Endothelial cell of umbilical vein (primary cell): ENCODE results near the gene LST1. TPM values are rescaled to one million over a fixed set of nuclear protein-coding genes. Genes with fewer than 3 reads are reported as not detected.

Source experiments
- BruUV-seq: library from RNA; stranded (reverse); fragments of 400-500 nt; replicated peaks from 2 replicates; lab custom pipeline; 2021; lab: Mats Ljungman, UMichigan
- CTCF ChIA-PET: fragments of 300-600, 350-600 bp; sonication (Branson Sonifier 250); formaldehyde crosslinking; loops from one replicate; lab custom pipeline; 2021; ENCODE audit warnings: antibody characterized with exemption, inconsistent platforms; lab: Charles Lee
- POLR2A ChIA-PET: fragments of 300-600, 350-600 bp; sonication (Branson Sonifier 250); formaldehyde crosslinking; loops from one replicate; lab custom pipeline; 2021; ENCODE audit warnings: antibody characterized with exemption, inconsistent platforms; lab: Charles Lee
- DNase-seq: peaks from one replicate; pipeline ENCODE4 v3.0.0-alpha.2; 2011; ENCODE audit warnings: low read depth, low spot score
- FAIRE-seq: peaks from 2 replicates; lab custom pipeline; 2011; peaks lifted over from hg19 to GRCh38; lab: Jason Lieb, UNC
- H2AFZ ChIP-seq: 2 replicates; pipeline ENCODE4 v1.6.0; 2012; ENCODE audit warnings: low read depth, low read length, control low read depth, inconsistent platforms
- H3K27ac ChIP-seq: 2 replicates; pipeline ENCODE4 v1.5.1; 2011; ENCODE audit warnings: low read depth, mild to moderate bottlenecking, control low read depth, low read length, moderate library complexity; ENCODE audit not compliant: insufficient read depth
- H3K27me3 ChIP-seq, 2 experiments: 2 replicates each; pipeline versions ENCODE4 v1.6.0 to v1.6.1; 2011; ENCODE audit warnings: low read length in 2 of 2, mixed read lengths in 1 of 2; ENCODE audit not compliant: control insufficient read depth in 2 of 2, insufficient read depth in 2 of 2
- H3K36me3 ChIP-seq, 2 experiments: 2 replicates in 1 of 2; 3 replicates in 1 of 2; pipeline ENCODE4 v1.5.1; 2011; ENCODE audit warnings: low read length in 2 of 2, mild to moderate bottlenecking in 1 of 2, moderate library complexity in 1 of 2; ENCODE audit not compliant: control insufficient read depth in 2 of 2, insufficient read depth in 2 of 2; ENCODE audit errors: extremely low read depth in 1 of 2
- H3K4me1 ChIP-seq: 3 replicates; pipeline ENCODE4 v1.5.1; 2011; ENCODE audit warnings: mild to moderate bottlenecking, low read length; ENCODE audit not compliant: control insufficient read depth, insufficient read depth; ENCODE audit errors: extremely low read depth
- H3K4me2 ChIP-seq: 2 replicates; pipeline ENCODE4 v1.6.1; 2011; ENCODE audit warnings: low read length, control low read depth, mixed read lengths; ENCODE audit not compliant: insufficient read depth
- H3K4me3 ChIP-seq, 3 experiments: fragments of 200-600 bp in 1 of 3; sonication (generic), shearing (Covaris generic) in 1 of 3; replicated peaks in 1 of 3; 2 replicates each; pipeline ENCODE4 v1.5.1; 2011 to 2016; ENCODE audit warnings: control low read depth in 3 of 3, low read length in 3 of 3, mild to moderate bottlenecking in 2 of 3, inconsistent platforms in 1 of 3, low read depth in 1 of 3, moderate library complexity in 1 of 3; ENCODE audit not compliant: insufficient read depth in 1 of 3
- H3K79me2 ChIP-seq: 2 replicates; pipeline ENCODE4 v1.6.0; 2012; ENCODE audit warnings: low read length, inconsistent platforms; ENCODE audit not compliant: control insufficient read depth, insufficient read depth
- H3K9ac ChIP-seq: replicated peaks from 2 replicates; pipeline ENCODE3; 2011; ENCODE audit warnings: low read length, control low read depth; ENCODE audit not compliant: insufficient read depth; ENCODE audit errors: extremely low read depth
- H3K9me1 ChIP-seq: replicated peaks from 3 replicates; pipeline ENCODE4 v1.6.0; 2011; ENCODE audit warnings: mild to moderate bottlenecking, low read length; ENCODE audit not compliant: control insufficient read depth, insufficient read depth; ENCODE audit errors: extremely low read depth
- H3K9me3 ChIP-seq: replicated peaks from 2 replicates; pipeline ENCODE4 v1.5.1; 2012; ENCODE audit warnings: low read length, inconsistent platforms; ENCODE audit not compliant: control insufficient read depth, insufficient read depth
- H4K20me1 ChIP-seq: replicated peaks from 2 replicates; pipeline ENCODE3; 2011; ENCODE audit warnings: mild to moderate bottlenecking, low read length; ENCODE audit not compliant: control insufficient read depth, insufficient read depth; ENCODE audit errors: extremely low read depth
- EZH2 ChIP-seq: IDR thresholded peaks from 2 replicates; pipeline ENCODE4 v1.6.1; 2012; ENCODE audit warnings: borderline replicate concordance, low read depth, mild to moderate bottlenecking, moderate library complexity, low read length, inconsistent platforms; ENCODE audit not compliant: severe bottlenecking
- FOS ChIP-seq: IDR thresholded peaks from 2 replicates; pipeline ENCODE4 v1.6.1; 2011; ENCODE audit warnings: mild to moderate bottlenecking, low read length, moderate library complexity, borderline replicate concordance; ENCODE audit not compliant: insufficient read depth
- GATA2 ChIP-seq: IDR thresholded peaks from 2 replicates; pipeline ENCODE4 v1.7.0; 2011; ENCODE audit warnings: low read depth, mild to moderate bottlenecking, moderate library complexity, mixed read lengths, low read length; ENCODE audit not compliant: insufficient read length, insufficient read depth
- JUN ChIP-seq: IDR thresholded peaks from 2 replicates; pipeline ENCODE4 v1.6.1; 2011; ENCODE audit warnings: borderline replicate concordance, low read depth; ENCODE audit not compliant: insufficient read length, insufficient read depth
- MYC ChIP-seq: IDR thresholded peaks from one replicate; pipeline ENCODE4 v1.6.1; 2011; ENCODE audit warnings: mild to moderate bottlenecking, low read depth, low read length
- POLR2A ChIP-seq: IDR thresholded peaks from 2 replicates; pipeline ENCODE4 v1.6.1; 2012; ENCODE audit warnings: low read depth, mild to moderate bottlenecking, control low read depth, low read length
- POLR2AphosphoS5 ChIP-seq: IDR thresholded peaks from 2 replicates; pipeline ENCODE4 v1.6.1; 2012; ENCODE audit warnings: low read depth, mild to moderate bottlenecking, control low read depth, low read length, moderate library complexity; ENCODE audit not compliant: insufficient read depth
- dilution Hi-C: fragments of 300-500 bp; cut with MboI; formaldehyde crosslinking; loops from one replicate; pipeline ENCODE4 v1.15.0; 2019; ENCODE audit warnings: low sequenced_read_pairs; ENCODE audit not compliant: extremely low pct_ligation_motif_present
- intact Hi-C: fragments of 100-400 bp; cut with micrococcal nuclease; formaldehyde crosslinking; loops from one replicate; pipeline ENCODE4 v1.10.0; 2022
- polyA plus RNA-seq, 4 experiments: library from polyadenylated mRNA; depleted of rRNA in 3 of 4; stranded (reverse) in 3 of 4; unstranded in 1 of 4; fragments of >200 nt; gene quantifications; 2 replicates each; pipeline versions ENCODE4 v1.2.1 to v1.2.3, GENCODE V29; 2011 to 2012; ENCODE audit warnings: missing spikeins in 1 of 4
- total RNA-seq: library from RNA; stranded (reverse); gene quantifications from 2 replicates; pipeline ENCODE4 v1.2.3, GENCODE V29; 2021
- TF ChIP-seq, protein P1 (sequence below), 2 donors: IDR thresholded peaks; 1 replicate in 1 of 2; 2 replicates in 1 of 2; pipeline ENCODE4 v1.5.1; 2011; ENCODE audit warnings: low read length in 2 of 2, mild to moderate bottlenecking in 2 of 2, moderate library complexity in 2 of 2, control low read depth in 1 of 2, inconsistent platforms in 1 of 2, low read depth in 1 of 2; ENCODE audit not compliant: insufficient read depth in 1 of 2; ENCODE audit errors: extremely low read depth in 1 of 2
- TF ChIP-seq, protein P2 (sequence below): IDR thresholded peaks from 2 replicates; pipeline ENCODE4 v1.6.1; 2011; ENCODE audit not compliant: insufficient read depth, insufficient read length

LST1 gene
- total and polyA plus RNA-seq, 2 donors (not counting 3 experiments of a cell fraction or from before 2014, with no cell fraction given): 1.00 to 1.8 TPM

DNA sequence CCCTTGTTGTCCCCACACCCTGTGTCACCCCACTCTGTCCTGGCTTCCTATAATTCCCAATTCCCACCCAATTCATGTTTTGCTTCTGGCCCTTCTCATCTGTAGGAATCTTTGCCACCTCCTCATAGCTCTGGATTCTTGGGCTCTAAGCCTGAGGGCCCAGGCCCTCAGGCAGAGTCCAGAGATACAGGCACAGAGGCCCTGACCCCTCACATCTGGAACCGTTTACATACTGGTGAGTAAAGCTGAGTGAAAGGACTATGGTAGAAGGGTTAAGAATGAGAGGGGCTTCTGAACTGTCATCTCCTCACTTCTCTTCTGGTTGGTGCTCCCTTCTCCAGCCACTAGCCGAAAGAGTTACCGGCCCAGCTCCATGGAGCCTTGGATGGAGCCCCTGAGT is 48.1 kb downstream of the LST1 start:
- Histone ChIP-seq H3K27ac (no peak overlapping the region), H3K36me3 (peaks cover 45 to 82% of the 10 kb centered on the region in 2 experiments), H4K20me1 (peaks cover 3% of the 10 kb centered on the region), H3K9ac (no peak overlapping the region), H3K4me2 (no peak overlapping the region), H2AFZ (no peak overlapping the region), H3K9me1 (no peaks in the 10 kb centered on the region), H3K4me3 (no peak overlapping the region), H3K79me2 (peaks cover 17% of the 10 kb centered on the region), H3K27me3 (no peaks in the 10 kb centered on the region), H3K9me3 (no peaks in the 10 kb centered on the region), H3K4me1 (no peaks in the 10 kb centered on the region)
- DNase-seq: no peak
- TF ChIP-seq POLR2AphosphoS5: no peak
- ChIA-PET POLR2A (interaction anchor here (1.0 kb wide), 1 partner anchor 12 kb away, joined by 4 read pairs; no protein-coding TSS in a partner anchor), CTCF (interaction anchor here (1.3 kb wide), 1 partner anchor 184 kb away, joined by 3 read pairs; no protein-coding TSS in a partner anchor)
- FAIRE-seq: no peak
- BruUV-seq: no TSS peak
- dilution Hi-C loops (no loop called here), intact Hi-C loops (no loop called here)

DNA sequence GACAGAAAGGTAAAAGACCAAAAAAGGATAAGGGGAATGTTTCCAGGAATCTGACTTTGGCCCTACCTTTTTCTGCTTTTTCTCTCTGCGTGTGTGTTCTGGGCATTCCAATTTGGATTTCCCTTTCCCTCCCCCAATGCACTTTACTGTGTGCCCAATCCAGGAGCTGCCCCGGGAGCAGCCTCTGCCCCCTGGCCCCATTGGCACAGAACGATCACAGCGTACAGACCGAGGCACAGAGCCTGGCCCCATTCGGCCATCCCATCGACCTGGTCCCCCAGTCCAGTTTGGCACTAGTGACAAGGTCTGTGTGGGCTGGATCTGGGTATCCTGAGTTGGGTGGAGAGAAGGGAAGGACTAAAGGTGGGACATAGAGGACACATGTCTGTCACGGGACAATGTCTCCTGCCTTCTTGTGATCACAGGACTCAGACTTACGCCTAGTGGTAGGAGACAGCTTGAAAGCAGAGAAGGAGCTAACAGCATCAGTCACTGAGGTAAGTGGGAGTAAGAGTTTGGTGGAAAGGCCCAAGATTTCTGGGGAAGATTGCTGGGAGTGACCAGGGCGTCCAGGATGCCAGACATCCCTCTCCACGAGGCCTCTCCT is 49.0 kb downstream of the LST1 start:
- dilution Hi-C loops (no loop called here), intact Hi-C loops (no loop called here)
- ChIA-PET CTCF (interaction anchor here (1.3 kb wide), 1 partner anchor 183 kb away, joined by 3 read pairs; no protein-coding TSS in a partner anchor), POLR2A (interaction anchor here (0.9 kb wide), 1 partner anchor 9 kb away, joined by 3 read pairs; no protein-coding TSS in a partner anchor)
- H3K9me3 ChIP-seq: no peaks in the 10 kb centered on the region
- FAIRE-seq: no peak
- peaks cover 14% of the 10 kb centered on the region for H3K79me2 ChIP-seq
- H3K27ac ChIP-seq: no peak overlapping the region
- H3K36me3 ChIP-seq: peaks cover 46 to 79% of the 10 kb centered on the region in 2 experiments
- H2AFZ ChIP-seq: no peak overlapping the region
- TF ChIP-seq MYC (no peak), EZH2 (no peak), POLR2A (no peak), FOS (no peak), GATA2 (no peak), JUN (no peak), POLR2AphosphoS5 (no peak)
- TF ChIP-seq, protein P1, sequence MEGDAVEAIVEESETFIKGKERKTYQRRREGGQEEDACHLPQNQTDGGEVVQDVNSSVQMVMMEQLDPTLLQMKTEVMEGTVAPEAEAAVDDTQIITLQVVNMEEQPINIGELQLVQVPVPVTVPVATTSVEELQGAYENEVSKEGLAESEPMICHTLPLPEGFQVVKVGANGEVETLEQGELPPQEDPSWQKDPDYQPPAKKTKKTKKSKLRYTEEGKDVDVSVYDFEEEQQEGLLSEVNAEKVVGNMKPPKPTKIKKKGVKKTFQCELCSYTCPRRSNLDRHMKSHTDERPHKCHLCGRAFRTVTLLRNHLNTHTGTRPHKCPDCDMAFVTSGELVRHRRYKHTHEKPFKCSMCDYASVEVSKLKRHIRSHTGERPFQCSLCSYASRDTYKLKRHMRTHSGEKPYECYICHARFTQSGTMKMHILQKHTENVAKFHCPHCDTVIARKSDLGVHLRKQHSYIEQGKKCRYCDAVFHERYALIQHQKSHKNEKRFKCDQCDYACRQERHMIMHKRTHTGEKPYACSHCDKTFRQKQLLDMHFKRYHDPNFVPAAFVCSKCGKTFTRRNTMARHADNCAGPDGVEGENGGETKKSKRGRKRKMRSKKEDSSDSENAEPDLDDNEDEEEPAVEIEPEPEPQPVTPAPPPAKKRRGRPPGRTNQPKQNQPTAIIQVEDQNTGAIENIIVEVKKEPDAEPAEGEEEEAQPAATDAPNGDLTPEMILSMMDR (IDR thresholded peaks at IDR 0.05; ENCODE audit: extremely low read depth in 1 of 2, insufficient read depth in 1 of 2, low read depth in 1 of 2, low read length in 2 of 2): no peak
- TF ChIP-seq, protein P2, sequence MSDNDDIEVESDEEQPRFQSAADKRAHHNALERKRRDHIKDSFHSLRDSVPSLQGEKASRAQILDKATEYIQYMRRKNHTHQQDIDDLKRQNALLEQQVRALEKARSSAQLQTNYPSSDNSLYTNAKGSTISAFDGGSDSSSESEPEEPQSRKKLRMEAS: no peak
- BruUV-seq: no TSS peak
- H3K9ac ChIP-seq: no peak overlapping the region
- no peaks in the 10 kb centered on the region for H3K27me3 ChIP-seq
- H3K9me1 ChIP-seq: no peaks in the 10 kb centered on the region
- no peak for DNase-seq
- no peak overlapping the region for H3K4me3 ChIP-seq
- peaks cover 3% of the 10 kb centered on the region for H4K20me1 ChIP-seq
- no peaks in the 10 kb centered on the region for H3K4me1 ChIP-seq
- H3K4me2 ChIP-seq: no peak overlapping the region
